Trophoblast cell (in vitro differentiated cells and primary cell): ENCODE measurements around the gene TNFRSF14.

Source experiments
- DNase-seq, 2 donors: peaks; one replicate each; pipeline ENCODE4 v3.0.0-alpha.2; 2016
- H2AFZ ChIP-seq: 2 replicates; pipeline ENCODE4 v1.6.1; 2013; ENCODE audit warnings: low read length, moderate library complexity, mild to moderate bottlenecking; ENCODE audit not compliant: insufficient read depth, poor library complexity
- H2AK5ac ChIP-seq: 2 replicates; pipeline ENCODE4 v1.6.1; 2013; ENCODE audit warnings: mild to moderate bottlenecking, low read length
- H2BK120ac ChIP-seq: 2 replicates; pipeline ENCODE4 v1.6.1; 2013; ENCODE audit warnings: low read length, mild to moderate bottlenecking, moderate library complexity; ENCODE audit not compliant: insufficient read depth, poor library complexity
- H2BK12ac ChIP-seq: 2 replicates; pipeline ENCODE4 v1.6.1; 2013; ENCODE audit warnings: mild to moderate bottlenecking, low read length, moderate library complexity
- H2BK5ac ChIP-seq: 2 replicates; pipeline ENCODE4 v1.6.1; 2013; ENCODE audit warnings: low read length, low read depth, moderate library complexity, mild to moderate bottlenecking; ENCODE audit not compliant: poor library complexity
- H3K14ac ChIP-seq: 2 replicates; pipeline ENCODE4 v1.6.1; 2013; ENCODE audit warnings: mild to moderate bottlenecking, low read length
- H3K18ac ChIP-seq: 2 replicates; pipeline ENCODE4 v1.6.1; 2013; ENCODE audit warnings: mild to moderate bottlenecking, low read length
- H3K23ac ChIP-seq: 2 replicates; pipeline ENCODE4 v1.6.1; 2013; ENCODE audit warnings: low read length
- H3K27ac ChIP-seq: 2 replicates; pipeline ENCODE4 v1.5.1; 2013; ENCODE audit warnings: low read depth, mild to moderate bottlenecking, inconsistent platforms, low read length, moderate library complexity
- H3K27me3 ChIP-seq: 2 replicates; pipeline ENCODE4 v1.6.1; 2013; ENCODE audit warnings: inconsistent platforms, mild to moderate bottlenecking, low read length, moderate library complexity; ENCODE audit not compliant: insufficient read depth
- H3K36me3 ChIP-seq, 2 experiments: 1 replicate in 1 of 2; 2 replicates in 1 of 2; pipeline ENCODE4 v1.6.1; 2013; ENCODE audit warnings: low read length in 2 of 2, mild to moderate bottlenecking in 2 of 2, moderate library complexity in 1 of 2; ENCODE audit not compliant: insufficient read depth in 2 of 2, control insufficient read depth in 1 of 2
- H3K4ac ChIP-seq: 2 replicates; pipeline ENCODE4 v1.6.1; 2013; ENCODE audit warnings: low read depth, mild to moderate bottlenecking, low read length, moderate library complexity
- H3K4me1 ChIP-seq, 2 experiments: 1 replicate in 1 of 2; 2 replicates in 1 of 2; pipeline ENCODE4 v1.6.1; 2013; ENCODE audit warnings: low read length in 2 of 2, mild to moderate bottlenecking in 2 of 2, moderate library complexity in 1 of 2; ENCODE audit not compliant: insufficient read depth in 2 of 2, control insufficient read depth in 1 of 2
- H3K4me2 ChIP-seq: 2 replicates; pipeline ENCODE4 v1.6.1; 2013; ENCODE audit warnings: inconsistent platforms, mild to moderate bottlenecking, low read length, moderate library complexity
- H3K4me3 ChIP-seq: 2 replicates; pipeline ENCODE4 v1.5.1; 2013; ENCODE audit warnings: mild to moderate bottlenecking, low read depth, low read length, inconsistent platforms
- H3K79me1 ChIP-seq: one replicate; pipeline ENCODE4 v1.6.1; 2013; ENCODE audit warnings: low read length
- H3K79me2 ChIP-seq: 2 replicates; pipeline ENCODE4 v1.6.1; 2013; ENCODE audit warnings: low read length, mild to moderate bottlenecking; ENCODE audit not compliant: control insufficient read depth, insufficient read depth, poor library complexity
- H3K9ac ChIP-seq: 2 replicates; pipeline ENCODE4 v1.6.1; 2013; ENCODE audit warnings: mild to moderate bottlenecking, low read length
- H3K9me3 ChIP-seq: 2 replicates; pipeline ENCODE4 v1.6.1; 2013; ENCODE audit warnings: low read depth, mild to moderate bottlenecking, control low read depth, inconsistent platforms, low read length; ENCODE audit not compliant: insufficient read depth
- H4K12ac ChIP-seq: 2 replicates; pipeline ENCODE4 v1.6.1; 2013; ENCODE audit warnings: low read depth, mild to moderate bottlenecking, low read length, moderate library complexity
- H4K8ac ChIP-seq: 2 replicates; pipeline ENCODE4 v1.6.1; 2013; ENCODE audit warnings: low read depth, mild to moderate bottlenecking, low read length, moderate library complexity
- H4K91ac ChIP-seq: one replicate; pipeline ENCODE4 v1.6.1; 2013; ENCODE audit warnings: low read depth, mild to moderate bottlenecking, low read length, moderate library complexity
- WGBS: extraction: QIAGEN DNeasy Blood & Tissue Kit; methylation state at CpG from one replicate; pipeline ENCODE4 v1.1.7; 2013; ENCODE audit warnings: missing lambda C conversion rate; ENCODE audit not compliant: insufficient read length, insufficient coverage; ENCODE audit errors: extremely low coverage; 5-methylcytosine and 5-hydroxymethylcytosine counted together

Gene TNFRSF14

DNA sequence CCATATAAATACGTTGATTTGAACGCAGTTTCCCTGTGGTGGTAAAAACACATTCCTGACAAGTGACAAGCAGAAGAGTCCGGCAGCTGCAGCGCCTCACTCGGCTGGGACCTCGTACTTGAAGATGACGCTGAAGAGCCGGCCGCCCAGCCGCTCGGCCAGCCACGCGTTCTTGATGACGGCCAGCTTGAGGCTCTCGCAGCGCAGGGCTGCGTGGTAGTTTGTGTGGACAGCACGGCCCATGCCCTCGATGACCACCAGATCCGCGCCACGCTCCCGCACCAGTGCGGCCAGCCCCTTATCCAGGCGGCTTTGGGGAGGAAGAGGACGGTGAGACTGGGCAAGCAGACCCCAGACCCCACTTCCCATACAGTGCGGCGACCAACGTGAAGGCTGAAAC lies 47.4 kb upstream of the TNFRSF14 start:
- H3K27ac ChIP-seq = no peak overlapping the region
- no peak overlapping the region for H2BK5ac ChIP-seq
- H3K4ac ChIP-seq = no peak overlapping the region

DNA sequence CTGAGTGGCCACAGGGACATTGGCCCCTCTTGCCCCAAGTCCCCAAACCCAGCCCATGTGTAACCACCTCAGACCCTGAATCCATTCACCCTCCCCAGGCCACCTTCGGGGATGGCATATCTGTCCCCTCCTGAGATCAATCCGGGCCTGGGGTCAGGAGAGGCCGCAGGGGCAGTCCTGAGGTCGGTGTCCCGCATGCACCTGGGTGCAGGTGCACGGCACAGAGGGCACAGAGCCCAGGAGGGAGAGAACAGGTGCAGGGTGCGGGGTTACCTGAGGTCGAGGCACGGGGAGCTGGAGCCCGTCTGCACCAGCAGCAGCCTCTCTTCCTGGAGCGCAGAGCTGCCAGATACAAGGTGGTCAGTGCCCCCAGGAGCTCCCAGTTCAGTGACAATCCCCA lies 46.6 kb upstream of the TNFRSF14 start:
- Histone ChIP-seq H3K18ac (no peak overlapping the region), H4K91ac (no peak overlapping the region), H3K79me2 (no peaks in the 10 kb centered on the region), H2AFZ (no peak overlapping the region), H3K4me1 (no peaks in the 10 kb centered on the region), H3K9me3 (peaks cover 2% of the 10 kb centered on the region), H3K4ac (no peak overlapping the region), H2BK120ac (no peak overlapping the region), H3K4me2 (no peak overlapping the region), H2BK5ac (no peak overlapping the region), H3K14ac (no peak overlapping the region), H3K9ac (no peak overlapping the region), H2BK12ac (no peak overlapping the region), H4K12ac (no peak overlapping the region), H4K8ac (no peak overlapping the region), H3K27ac (no peak overlapping the region), H2AK5ac (no peak overlapping the region), H3K23ac (no peak overlapping the region), H3K79me1 (no peaks in the 10 kb centered on the region), H3K4me3 (no peak overlapping the region), H3K27me3 (no peaks in the 10 kb centered on the region), H3K36me3 (peaks cover 64 to 69% of the 10 kb centered on the region in 2 experiments)
- DNase-seq = no peak
- WGBS = no CpG with 5 or more reads among the region's 11 CpGs

More for the DNA sequence above, 47.4 kb upstream of the TNFRSF14 start:
- H4K8ac ChIP-seq = no peak overlapping the region
- no peak overlapping the region for H2BK120ac ChIP-seq
- H3K18ac ChIP-seq = no peak overlapping the region
- no CpG with 5 or more reads among the region's 29 CpGs for WGBS
- H3K9ac ChIP-seq = no peak overlapping the region
- no peak overlapping the region for H3K4me2 ChIP-seq
- no peak overlapping the region for H2BK12ac ChIP-seq
- H3K36me3 ChIP-seq = peaks cover 58 to 63% of the 10 kb centered on the region in 2 experiments
- H3K4me1 ChIP-seq = no peaks in the 10 kb centered on the region
- peak in 1 of 2 donors; percentile 15 for DNase-seq
- no peak overlapping the region for H2AK5ac ChIP-seq
- no peak overlapping the region for H3K4me3 ChIP-seq
- H3K79me2 ChIP-seq = no peaks in the 10 kb centered on the region
- H3K23ac ChIP-seq = no peak overlapping the region
- no peaks in the 10 kb centered on the region for H3K9me3 ChIP-seq
- no peaks in the 10 kb centered on the region for H3K79me1 ChIP-seq
- H3K27me3 ChIP-seq = no peaks in the 10 kb centered on the region
- no peak overlapping the region for H4K12ac ChIP-seq
- no peak overlapping the region for H3K14ac ChIP-seq
- H2AFZ ChIP-seq = no peak overlapping the region
- H4K91ac ChIP-seq = no peak overlapping the region

DNA sequence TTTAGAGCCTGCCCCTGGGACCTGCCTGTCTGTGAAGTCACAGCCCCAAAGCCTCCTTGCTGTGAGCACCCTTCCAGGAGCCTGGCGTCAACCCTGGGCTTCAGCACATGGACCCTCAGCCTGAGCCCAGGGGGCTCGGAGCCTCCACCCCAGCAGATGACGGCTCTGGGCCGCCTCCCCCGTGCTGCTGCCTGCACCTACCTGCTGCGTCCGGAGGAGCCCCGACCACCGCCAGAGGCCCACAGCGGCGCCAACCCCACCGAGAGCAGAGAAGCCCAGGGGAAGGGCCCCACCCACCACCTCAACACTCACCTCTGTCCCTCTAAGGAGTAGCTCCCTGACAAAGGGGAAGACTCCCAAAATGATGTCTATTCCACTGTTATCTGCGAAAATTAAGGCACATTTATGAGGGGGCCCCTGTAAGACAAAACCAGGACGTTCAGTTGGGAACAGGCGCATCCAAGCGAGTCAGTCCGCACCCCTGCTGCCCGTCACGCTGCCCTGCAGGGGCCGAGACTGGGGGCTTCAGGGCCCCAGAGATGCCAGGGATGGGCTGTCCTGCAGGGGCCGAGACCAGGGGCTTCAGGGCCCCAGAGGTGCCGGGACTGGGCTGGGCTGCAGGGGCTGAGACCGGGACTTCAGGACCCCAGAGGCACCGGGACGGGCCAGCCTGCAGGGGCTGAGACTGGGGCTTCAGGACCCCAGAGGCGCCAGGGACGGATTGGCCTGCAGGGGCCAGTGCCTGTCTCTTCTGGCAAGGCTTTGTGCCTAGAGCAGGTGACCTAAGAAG lies 45.6 kb upstream of the TNFRSF14 start:
- no peaks in the 10 kb centered on the region for H3K27me3 ChIP-seq

DNA sequence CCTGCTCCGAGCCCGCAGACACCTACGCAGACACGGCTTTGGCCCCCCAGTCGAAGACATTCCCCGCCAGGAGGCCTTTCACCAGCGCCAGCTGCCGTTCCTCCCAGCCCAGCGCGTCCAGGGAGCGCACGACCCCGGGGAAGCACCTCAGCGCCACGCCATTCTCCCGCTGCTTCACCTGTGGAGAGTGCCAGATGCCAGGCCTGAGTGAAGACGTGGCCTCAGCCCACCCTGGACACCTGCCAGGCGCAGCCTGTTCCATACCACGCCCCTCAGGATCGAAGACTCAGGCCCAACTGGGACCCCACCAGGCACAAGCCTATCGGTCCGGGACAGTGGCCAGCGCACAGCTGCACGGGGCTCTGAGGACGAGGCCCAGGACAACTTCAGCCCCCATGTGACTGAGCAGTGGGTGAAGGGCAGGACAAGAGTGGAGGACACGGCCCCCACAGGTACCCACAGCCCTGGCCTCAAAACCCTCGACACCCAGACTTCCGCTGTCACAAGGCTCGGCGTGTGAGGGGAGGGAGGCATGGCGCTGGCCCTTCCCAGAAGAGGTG lies 43.2 kb upstream of the TNFRSF14 start:
- Histone ChIP-seq H3K27ac (no peak overlapping the region), H3K4me1 (no peaks in the 10 kb centered on the region), H3K14ac (no peak overlapping the region), H2BK120ac (no peak overlapping the region), H2BK12ac (no peak overlapping the region), H4K91ac (no peak overlapping the region), H3K23ac (no peak overlapping the region), H4K8ac (no peak overlapping the region), H3K79me2 (no peaks in the 10 kb centered on the region), H2AFZ (no peak overlapping the region), H3K36me3 (peaks cover 94 to 97% of the 10 kb centered on the region in 2 experiments), H4K12ac (no peak overlapping the region), H3K4me2 (no peak overlapping the region), H3K4me3 (no peak overlapping the region), H2BK5ac (no peak overlapping the region), H3K27me3 (no peaks in the 10 kb centered on the region), H2AK5ac (no peak overlapping the region), H3K79me1 (no peaks in the 10 kb centered on the region), H3K9ac (no peak overlapping the region), H3K4ac (no peak overlapping the region), H3K18ac (no peak overlapping the region), H3K9me3 (peaks cover 2% of the 10 kb centered on the region)
- WGBS = no CpG with 5 or more reads among the region's 31 CpGs
- DNase-seq = no peak

More for the DNA sequence above, 45.6 kb upstream of the TNFRSF14 start:
- H3K4ac ChIP-seq = no peak overlapping the region
- no CpG with 5 or more reads among the region's 27 CpGs for WGBS
- H3K27ac ChIP-seq = no peak overlapping the region
- DNase-seq = no peak
- H2BK5ac ChIP-seq = no peak overlapping the region
- peaks cover 73 to 79% of the 10 kb centered on the region in 2 experiments for H3K36me3 ChIP-seq
- H4K91ac ChIP-seq = no peak overlapping the region
- no peak overlapping the region for H3K14ac ChIP-seq
- H3K4me1 ChIP-seq = no peaks in the 10 kb centered on the region
- H3K9me3 ChIP-seq = peaks cover 2% of the 10 kb centered on the region
- no peak overlapping the region for H3K9ac ChIP-seq
- H2BK120ac ChIP-seq = no peak overlapping the region
- no peak overlapping the region for H4K12ac ChIP-seq
- no peak overlapping the region for H2BK12ac ChIP-seq
- H3K79me1 ChIP-seq = no peaks in the 10 kb centered on the region
- no peak overlapping the region for H3K18ac ChIP-seq
- H4K8ac ChIP-seq = no peak overlapping the region
- H2AFZ ChIP-seq = no peak overlapping the region
- H2AK5ac ChIP-seq = no peak overlapping the region
- H3K4me2 ChIP-seq = no peak overlapping the region
- no peak overlapping the region for H3K23ac ChIP-seq
- H3K79me2 ChIP-seq = no peaks in the 10 kb centered on the region
- no peak overlapping the region for H3K4me3 ChIP-seq
